ENCODE data around the gene RMDN3. TPM values are rescaled to one million over a fixed set of nuclear protein-coding genes. Genes with fewer than 3 reads are reported as not detected.

RMDN3 gene, protein sequence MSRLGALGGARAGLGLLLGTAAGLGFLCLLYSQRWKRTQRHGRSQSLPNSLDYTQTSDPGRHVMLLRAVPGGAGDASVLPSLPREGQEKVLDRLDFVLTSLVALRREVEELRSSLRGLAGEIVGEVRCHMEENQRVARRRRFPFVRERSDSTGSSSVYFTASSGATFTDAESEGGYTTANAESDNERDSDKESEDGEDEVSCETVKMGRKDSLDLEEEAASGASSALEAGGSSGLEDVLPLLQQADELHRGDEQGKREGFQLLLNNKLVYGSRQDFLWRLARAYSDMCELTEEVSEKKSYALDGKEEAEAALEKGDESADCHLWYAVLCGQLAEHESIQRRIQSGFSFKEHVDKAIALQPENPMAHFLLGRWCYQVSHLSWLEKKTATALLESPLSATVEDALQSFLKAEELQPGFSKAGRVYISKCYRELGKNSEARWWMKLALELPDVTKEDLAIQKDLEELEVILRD
- total RNA-seq: 20.5 and 26.5 TPM in 2 replicates

- DNase-seq (ENCODE audit: extremely low read depth, low read depth, low spot score): no peak
Measured at GRCh38 chr15:40754883-40755811, at the start of gene RMDN3. TSS of gene RMDN3 (minus strand) at chr15:40755254. CDS start at chr15:40754783, 471 bp downstream.

DNA sequence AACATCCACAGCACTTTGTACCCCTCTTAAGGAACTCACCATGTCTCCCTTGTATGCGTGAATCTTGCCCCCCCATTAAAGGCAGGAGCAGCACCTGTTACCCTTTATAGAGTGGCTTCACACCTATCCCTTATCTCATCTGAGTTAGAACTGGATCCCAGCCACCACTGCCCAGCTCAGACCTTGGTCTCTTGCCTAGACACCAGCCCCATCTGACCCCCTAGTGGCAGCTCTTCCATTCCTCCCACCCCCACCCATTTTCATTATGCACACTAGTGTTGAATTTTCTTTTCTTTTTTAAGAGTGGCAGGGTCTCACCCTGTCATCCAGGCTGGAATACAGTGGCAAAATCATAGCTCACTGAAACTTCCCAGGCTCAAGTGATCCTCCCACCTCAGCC lies 48.6 kb upstream of the RMDN3 start:
- no peak for DNase-seq (ENCODE audit: extremely low read depth, low read depth, low spot score)

GRCh38 chr15:40803076-40803475 lies 48.0 kb upstream of the RMDN3 start:
- no peak for DNase-seq (ENCODE audit: extremely low read depth, low read depth, low spot score)

DNA sequence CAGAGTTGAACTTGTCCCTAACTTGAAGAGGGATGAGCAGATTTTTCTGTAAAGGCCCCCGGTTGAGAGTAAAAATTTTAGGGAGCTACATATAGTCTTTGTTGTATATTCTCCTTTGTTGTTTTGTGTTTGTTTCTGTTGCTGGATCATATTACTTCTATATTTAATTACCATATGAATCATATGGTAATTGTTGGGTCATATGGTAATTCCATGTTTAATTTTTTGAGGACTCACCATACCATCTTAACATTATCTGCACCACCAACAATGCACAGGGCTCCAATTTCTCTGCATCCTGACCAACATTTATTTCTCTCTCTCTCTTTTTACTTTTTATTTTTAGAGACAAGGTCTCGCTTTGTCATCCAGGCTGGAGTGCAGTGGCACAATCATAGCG lies 44.5 kb upstream of the RMDN3 start:
- DNase-seq (ENCODE audit: extremely low read depth, low read depth, low spot score): no peak

DNA sequence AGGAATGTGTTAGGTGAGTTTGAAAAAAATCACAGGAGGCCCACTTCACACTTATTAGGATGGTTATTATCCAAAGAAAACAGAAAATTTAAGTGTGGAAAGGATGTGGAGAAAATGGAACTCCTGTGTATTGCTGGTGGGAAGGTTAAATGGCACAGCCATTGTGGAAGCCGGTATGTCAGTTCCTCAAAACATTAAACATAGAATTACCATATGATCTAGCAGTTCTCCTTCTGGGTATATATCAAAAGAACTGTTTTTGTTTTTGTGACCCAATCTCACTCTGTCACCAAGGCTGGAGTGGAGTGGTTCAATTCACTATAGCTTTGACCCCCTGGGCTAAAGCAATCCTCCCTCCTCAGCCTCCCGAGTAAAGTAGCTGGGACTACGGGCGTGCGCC lies 41.5 kb upstream of the RMDN3 start:
- no peak for DNase-seq (ENCODE audit: extremely low read depth, low read depth, low spot score)

GRCh38 chr15:40796041-40796440 lies 41.0 kb upstream of the RMDN3 start:
- DNase-seq (ENCODE audit: extremely low read depth, low read depth, low spot score): no peak

DNA sequence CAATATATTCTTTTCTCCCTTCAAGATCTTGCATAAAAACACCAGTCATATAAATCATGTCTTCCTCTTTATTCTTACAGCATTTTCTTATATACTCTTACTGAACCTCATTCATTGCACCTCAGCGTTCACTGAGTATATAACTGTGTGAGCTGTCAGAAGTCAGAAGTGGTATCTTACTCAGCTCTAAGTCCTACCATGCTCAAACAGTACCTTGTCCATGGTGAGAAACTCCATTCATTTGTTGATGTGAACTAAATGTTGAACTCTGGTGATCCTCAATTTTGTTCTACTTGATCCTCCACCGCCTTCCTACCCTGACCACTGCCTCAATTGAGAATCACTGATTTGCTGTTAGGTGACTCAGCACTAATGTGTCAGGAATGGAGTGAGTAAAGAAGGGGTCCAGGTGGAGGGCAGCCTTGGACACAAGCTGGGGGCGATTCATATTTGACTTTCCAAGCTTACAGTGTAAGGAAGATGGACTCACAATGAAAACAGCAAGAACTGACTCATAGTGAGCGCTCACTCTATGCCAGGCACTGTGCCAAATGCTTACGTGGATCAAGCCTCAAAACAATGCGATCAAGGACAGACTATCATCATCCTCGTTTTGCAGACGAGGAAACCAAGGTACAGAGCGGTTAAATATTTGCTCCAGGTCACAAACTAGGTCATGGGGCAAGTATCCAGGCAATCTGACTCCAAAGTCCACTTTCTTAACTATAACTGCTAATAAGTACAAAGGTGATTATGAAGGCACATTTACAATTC lies 38.3 kb upstream of the RMDN3 start:
- peak; percentile 98 for DNase-seq (ENCODE audit: extremely low read depth, low read depth, low spot score)

DNA sequence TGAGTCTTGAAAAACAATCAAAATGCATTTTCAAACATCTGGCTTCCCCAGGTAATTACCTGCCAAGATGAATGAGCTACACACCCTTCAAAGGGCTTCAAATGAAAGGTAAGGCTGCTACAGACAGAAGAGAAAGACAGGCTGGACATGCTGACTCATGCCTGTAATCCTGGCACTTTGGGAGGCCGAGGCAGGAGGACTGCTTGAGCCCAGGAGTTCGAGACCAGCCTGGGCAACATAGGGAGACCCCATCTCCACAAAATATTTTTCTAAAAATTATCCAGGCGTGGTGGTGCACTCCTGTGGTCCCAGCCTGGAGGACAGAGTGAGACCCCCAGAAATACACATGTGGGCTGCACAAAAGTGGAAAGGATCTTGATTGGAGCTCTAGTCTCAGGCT lies 37.3 kb upstream of the RMDN3 start:
- DNase-seq (ENCODE audit: extremely low read depth, low read depth, low spot score): no peak

GRCh38 chr15:40790718-40791117 lies 35.7 kb upstream of the RMDN3 start:
- no peak for DNase-seq (ENCODE audit: extremely low read depth, low read depth, low spot score)

DNA sequence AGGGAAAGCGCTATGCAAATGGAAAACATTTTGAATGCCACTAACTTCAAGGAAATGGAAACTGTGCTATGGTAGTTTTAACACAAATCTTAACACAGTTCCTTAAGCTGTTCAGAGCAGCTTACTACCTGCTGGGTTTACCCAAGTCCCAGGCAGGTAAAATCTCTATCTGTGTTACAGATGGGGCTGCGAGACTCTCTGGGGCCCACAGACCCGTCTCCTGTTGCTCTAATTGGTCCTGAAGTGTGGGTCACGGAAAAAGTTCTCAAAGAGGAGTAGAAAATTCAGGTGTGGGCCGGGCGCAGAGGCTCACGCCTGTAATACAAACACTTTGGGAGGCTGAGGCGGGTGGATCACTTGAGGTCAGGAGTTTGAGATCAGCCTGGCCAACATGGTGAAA lies 34.9 kb upstream of the RMDN3 start:
- DNase-seq (ENCODE audit: extremely low read depth, low read depth, low spot score): no peak

DNA sequence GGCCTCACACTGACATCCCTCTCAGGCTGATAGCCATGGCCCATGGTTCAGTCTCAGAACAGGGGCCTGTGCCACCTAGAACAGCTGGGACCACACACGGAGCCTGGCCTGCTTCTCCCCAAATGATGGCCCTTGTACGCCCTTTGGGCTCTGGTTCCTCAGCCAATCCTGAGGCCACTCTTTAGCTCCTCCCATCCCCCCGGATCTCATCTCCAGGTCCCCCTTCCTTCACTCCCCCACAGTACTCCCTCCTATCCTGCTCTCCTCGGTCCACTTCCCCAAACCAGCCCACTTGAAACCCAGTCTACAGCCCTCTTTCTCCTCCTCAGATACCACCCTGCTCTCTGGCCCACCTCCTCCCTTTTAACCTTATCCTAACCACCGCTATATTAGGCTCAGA lies 34.1 kb upstream of the RMDN3 start:
- no peak for DNase-seq (ENCODE audit: extremely low read depth, low read depth, low spot score)

GRCh38 chr15:40787991-40788390 lies 32.9 kb upstream of the RMDN3 start:
- no peak for DNase-seq (ENCODE audit: extremely low read depth, low read depth, low spot score)

DNA sequence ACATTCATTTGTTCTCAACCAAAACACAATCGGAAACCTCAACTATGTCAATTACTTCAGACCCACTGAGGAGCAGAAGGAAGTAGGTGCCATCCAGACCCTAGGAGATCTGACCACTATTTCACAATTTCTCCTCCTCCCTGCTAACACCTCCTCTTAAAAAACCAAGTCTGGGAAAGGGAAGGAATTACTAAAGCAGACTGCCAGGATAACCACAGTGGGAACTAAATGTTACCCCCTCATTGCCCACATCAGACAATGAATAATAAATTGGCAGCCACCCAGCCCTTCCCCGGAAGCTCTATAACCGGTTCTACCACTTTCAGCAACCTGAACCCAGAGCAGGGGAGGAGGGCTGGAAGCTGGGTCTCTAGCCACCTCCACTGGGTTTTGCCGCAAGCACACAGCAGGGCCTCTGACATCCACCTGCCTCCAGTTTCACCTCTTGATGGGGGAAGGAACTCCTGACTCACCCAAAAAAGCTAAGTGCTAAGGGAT lies 32.3 kb upstream of the RMDN3 start:
- DNase-seq (ENCODE audit: extremely low read depth, low read depth, low spot score): no peak

DNA sequence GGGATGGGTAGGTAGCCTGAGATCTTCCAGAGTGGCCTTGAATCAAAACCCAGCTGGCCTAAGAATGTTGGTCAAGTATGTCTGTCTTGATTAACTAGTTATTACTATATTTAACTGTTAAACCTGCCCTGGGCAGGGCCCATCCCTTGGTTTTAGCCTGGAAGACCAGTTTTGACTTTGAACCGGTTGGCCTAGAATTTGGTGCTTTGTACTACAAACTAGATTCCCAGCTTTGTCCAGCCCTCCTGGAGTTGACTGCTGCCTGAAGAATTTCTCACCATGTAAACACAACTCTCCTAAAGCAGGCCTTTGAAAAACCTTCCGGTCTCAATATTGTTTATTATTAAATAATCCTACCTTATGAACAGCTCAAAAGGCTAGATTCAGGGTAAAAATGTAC lies 30.8 kb upstream of the RMDN3 start:
- no peak for DNase-seq (ENCODE audit: extremely low read depth, low read depth, low spot score)

DNA sequence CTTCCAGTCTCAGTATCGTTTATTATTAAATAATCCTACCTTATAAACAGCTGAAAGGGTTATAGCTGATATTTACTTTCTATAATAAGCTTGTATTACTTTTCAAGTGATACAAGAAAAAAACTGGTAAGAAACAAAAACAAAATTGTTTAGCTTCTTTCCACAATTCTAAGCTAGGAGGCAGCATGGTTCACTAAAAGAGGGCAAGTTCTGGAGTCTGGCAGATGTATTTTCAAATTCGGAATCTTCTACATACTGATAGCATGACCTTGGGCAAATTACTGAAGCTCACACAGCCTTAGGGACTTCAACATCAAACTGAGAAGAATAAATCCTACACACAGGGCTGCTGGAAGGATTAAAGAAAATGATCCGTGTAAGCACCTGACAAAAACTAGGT lies 30.1 kb upstream of the RMDN3 start:
- DNase-seq (ENCODE audit: extremely low read depth, low read depth, low spot score): no peak

DNA sequence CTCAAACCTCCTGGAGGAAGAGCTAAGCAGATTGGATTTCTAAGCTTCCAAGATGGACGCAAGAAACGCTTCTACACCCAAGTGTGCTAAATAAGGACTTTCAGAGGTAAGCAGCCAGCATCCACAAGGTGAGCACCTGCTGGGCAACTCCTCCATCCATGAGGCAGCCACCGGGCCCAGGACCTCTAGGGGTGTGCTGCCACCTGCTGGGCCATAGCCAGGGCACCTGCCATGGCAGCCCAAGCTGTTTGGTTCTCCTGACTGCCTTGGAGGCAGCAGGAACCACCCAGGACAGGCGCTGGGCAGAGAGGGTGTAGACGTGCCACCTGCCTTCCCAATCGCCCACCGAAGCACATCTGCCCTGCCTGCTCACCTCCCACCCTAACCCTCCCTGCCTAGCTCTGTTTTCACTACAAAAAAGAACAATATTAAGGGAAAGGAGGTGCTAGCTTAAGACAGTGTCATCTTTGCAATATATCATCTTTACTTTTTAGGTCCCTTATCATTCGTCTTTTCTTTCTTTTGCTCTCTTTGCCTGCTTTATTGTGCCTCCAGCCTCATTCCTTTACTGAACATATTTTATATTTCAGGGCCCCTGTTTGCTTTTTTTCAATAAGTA lies 27.7 kb upstream of the RMDN3 start:
- DNase-seq (ENCODE audit: extremely low read depth, low read depth, low spot score): no peak

- no peak for DNase-seq (ENCODE audit: extremely low read depth, low read depth, low spot score)
Measured at GRCh38 chr15:40776537-40777141, 21.6 kb upstream of the RMDN3 start.

DNA sequence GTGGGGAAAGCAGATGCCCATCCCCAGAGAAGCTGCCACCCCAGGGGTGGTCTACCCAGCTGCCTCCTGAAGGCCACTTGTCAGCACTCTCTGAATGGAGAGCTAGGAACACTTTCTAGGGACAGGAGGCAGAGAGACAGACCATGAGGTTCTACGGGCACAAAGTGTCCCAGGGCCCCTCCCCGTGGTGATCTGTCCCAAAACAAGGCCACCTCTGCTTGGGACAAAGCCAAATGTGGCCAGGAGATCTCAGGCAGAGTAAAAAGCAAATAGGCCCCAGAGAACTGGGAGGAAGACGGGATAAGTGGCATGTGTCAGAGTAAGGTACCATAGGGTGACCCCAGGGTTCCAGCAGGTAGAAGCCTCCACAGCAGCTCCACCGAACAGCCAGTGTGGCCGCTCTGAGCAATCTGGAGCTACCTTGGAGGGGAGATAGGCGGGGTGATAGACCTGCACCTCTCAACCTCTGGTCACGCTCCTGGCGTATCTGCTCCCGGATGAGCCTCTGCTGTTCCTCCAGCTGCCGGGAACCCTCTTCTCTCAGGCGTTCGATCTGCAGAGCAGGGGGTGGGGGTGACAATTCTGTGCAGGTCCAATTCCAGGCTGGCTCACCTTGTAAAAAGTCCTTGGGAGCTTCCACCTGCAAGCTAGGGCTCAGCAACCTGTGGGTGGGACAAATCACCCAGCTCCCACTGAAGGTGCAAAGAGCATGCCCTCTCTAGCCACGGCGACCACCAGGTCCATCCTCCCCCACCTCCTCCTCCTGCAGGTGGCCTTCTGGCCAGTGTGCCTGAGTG lies 20.9 kb upstream of the RMDN3 start:
- DNase-seq (ENCODE audit: extremely low read depth, low read depth, low spot score): no peak

GRCh38 chr15:40775007-40775406 lies 20.0 kb upstream of the RMDN3 start:
- DNase-seq (ENCODE audit: extremely low read depth, low read depth, low spot score): no peak

Data from glomerular endothelial cell (primary cell).